Heart right ventricle (tissue), 16 donors: Measurements from ENCODE around the gene SIRT7. TPM values are rescaled to one million over a fixed set of nuclear protein-coding genes. Genes with fewer than 3 reads are reported as not detected.

Experiments
- ATAC-seq, 8 donors: fragments of 200-7000 bp; cut with Tn5 transposase; one replicate each; pipeline ENCODE4 v1.9.1; 2020; ENCODE audit warnings: mild to moderate bottlenecking in 8 of 8, moderate library complexity in 8 of 8, moderate number of reproducible peaks in 1 of 8
- DNase-seq, 2 donors: peaks; one replicate each; pipeline ENCODE4 v3.0.0-alpha.2; 2020
- H3K27ac ChIP-seq, 10 donors: fragments of 200-600 bp; sonication (generic) in 2 of 10; one replicate each; pipeline versions ENCODE4 v1.5.0 to v1.8.0; 2020 to 2022; ENCODE audit warnings: mild to moderate bottlenecking in 3 of 10
- H3K27me3 ChIP-seq, 7 donors: fragments of 200-600 bp; one replicate each; pipeline ENCODE4 v1.8.0; 2021 to 2022; ENCODE audit warnings: mild to moderate bottlenecking in 2 of 7
- H3K36me3 ChIP-seq, 9 donors: fragments of 200-600 bp; sonication (generic) in 1 of 9; one replicate each; pipeline versions ENCODE4 v1.5.0 to v1.8.0; 2020 to 2022; ENCODE audit warnings: mild to moderate bottlenecking in 2 of 9
- H3K4me1 ChIP-seq, 9 donors: fragments of 200-600 bp; sonication (generic) in 1 of 9; one replicate each; pipeline versions ENCODE4 v1.5.0 to v1.8.0; 2020 to 2022; ENCODE audit warnings: mild to moderate bottlenecking in 4 of 9
- H3K4me3 ChIP-seq, 10 donors: fragments of 200-600 bp; sonication (generic) in 2 of 10; one replicate each; pipeline versions ENCODE4 v1.5.0 to v1.8.0; 2020 to 2022; ENCODE audit warnings: mild to moderate bottlenecking in 7 of 10, moderate library complexity in 2 of 10
- H3K9me3 ChIP-seq, 11 donors: fragments of 200-600 bp in 10 of 11; sonication (generic) in 2 of 11; one replicate each; pipeline versions ENCODE4 v1.5.0 to v1.8.0; 2013 to 2022; ENCODE audit warnings: mild to moderate bottlenecking in 2 of 11, control low read depth in 1 of 11, moderate library complexity in 1 of 11
- CTCF ChIP-seq, 9 donors: fragments of 200-600 bp; sonication (generic) in 2 of 9; IDR thresholded peaks; one replicate each; pipeline versions ENCODE4 v1.5.0 to v1.8.0; 2021 to 2022; ENCODE audit warnings: antibody characterized with exemption in 9 of 9, mild to moderate bottlenecking in 5 of 9, moderate library complexity in 1 of 9
- WGBS, 2 donors: extraction: QIAGEN DNeasy Blood & Tissue Kit; methylation state at CpG; one replicate each; pipeline ENCODE4 v1.1.7; 2013; ENCODE audit warnings: inconsistent platforms in 1 of 2; 5-methylcytosine and 5-hydroxymethylcytosine counted together
- intact Hi-C, 10 donors: fragments of 100-400 bp; cut with DNase I; formaldehyde crosslinking; loops; one replicate each; pipeline versions ENCODE4 v1.11.1 to v1.14.2; 2022
- polyA plus RNA-seq, 2 donors: library from polyadenylated mRNA; stranded (reverse); fragments of 200-250 nt; gene quantifications; one replicate each; pipeline ENCODE4 v1.2.3, GENCODE V29; 2013
- total RNA-seq, 10 donors: library from RNA; stranded (reverse); fragmentation: NEBNext Ultra II Directional in 3 of 10; extraction: Animal tissue kit (Norgen Biotek cat#: 25700) in 3 of 10; gene quantifications; one replicate each; pipeline versions ENCODE4 v1.2.1 to v1.2.4, GENCODE V29; 2021 to 2023
- donor health status: Arrhythmogenic right ventricular cardiomyopathy.
- donor health status: ischemic (EF 13 %, LVEDD 7.1; RV severe dilation, severe dysfunction).
- donor health status: healthy with polysubstance abuse.
- donor health status: DM: no; HTN: yes; CAD: no.
- donor health status: DM: no; HTN: no; CAD: no.
- donor health status: ischemic (EF 25% LVEDD 6.9; RV normal size, moderate dysfunction).
- donor health status: ischemic (EF 25% LVEDD 5.7; RV mildly dilated, moderate dysfunction).
- donor health status: healthy.
- donor health status: DM: yes; HTN: yes; CAD: no.
- donor health status: Ischemic cardiomyopathy.
- donor health status: ischemic (EF 35%, LVEDD 5.7; RV mildly dilated, moderate dysfunction).
- donor health status: nonischemic (EF 11% LVEDD 7.7; RV severe dilation, severe dysfunction).
- donor health status: DM: yes; HTN: yes; CAD: no.
- donor health status: PGD.
- donor health status: ischemic (EF 29% LVEDD 5.4; RV normal size, mild dysfunction).
- donor health status: nonischemic (EF 23%, LVEDD 6.1; RV moderate dilation, normal function).

The SIRT7 gene
- total and polyA plus RNA-seq, 12 donors = 4.4 to 15.7 (median 6.2) TPM

DNA sequence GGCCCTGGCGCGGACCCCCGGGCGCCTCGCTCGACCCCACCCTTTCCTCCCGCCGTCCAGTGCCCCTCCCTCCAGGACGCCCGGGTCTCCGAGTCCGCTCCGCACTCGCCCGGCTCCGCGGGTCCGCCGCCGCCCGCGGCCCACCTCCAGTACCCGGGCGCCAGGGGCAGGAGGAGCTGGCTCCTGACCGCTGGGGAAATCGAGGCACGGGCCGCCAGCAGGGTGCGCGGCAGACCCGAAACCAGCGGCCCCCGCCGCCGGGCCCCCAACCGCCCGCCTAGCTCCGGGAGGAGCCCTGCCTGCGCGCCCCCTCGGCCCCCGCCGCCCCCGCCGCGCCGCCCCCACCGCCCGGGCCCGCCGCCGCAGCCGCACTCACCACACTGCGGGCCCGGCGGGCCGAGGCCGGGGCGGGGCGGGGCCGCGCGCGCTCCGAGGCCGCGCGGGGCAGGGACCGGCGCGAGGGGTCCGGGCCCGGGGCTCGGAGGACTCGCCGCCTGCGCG is 9.2 kb upstream of the SIRT7 start:
- intact Hi-C loops = no loop called here
- DNase-seq (no peak), ATAC-seq (peak in 3 of 8 donors; percentile 0 to 6 (median 2))
- no peak for TF ChIP-seq CTCF (IDR thresholded peaks at IDR 0.05)
- Histone ChIP-seq H3K27ac (peak overlapping the region; percentile 78 to 98 (median 96)), H3K4me3 (peak overlapping the region; percentile 82 to 97 (median 94)), H3K4me1 (peaks cover 29 to 56% (median 53%) of the 10 kb centered on the region in 9 donors), H3K36me3 (peaks cover 0 to 8% (median 6%) of the 10 kb centered on the region in 9 donors), H3K27me3 (peaks cover 0 to 37% (median 4%) of the 10 kb centered on the region in 7 donors), H3K9me3 (no peaks in the 10 kb centered on the region)
- WGBS, 2 donors = 0 to 1% methylated on average over 52 to 78 of the region's 78 CpGs

- TF ChIP-seq CTCF (IDR thresholded peaks at IDR 0.05) = no peak
- peak overlapping the region; percentile 78 to 98 (median 96) for H3K27ac ChIP-seq
Observed at GRCh38 chr17:81926451-81927151, 8.6 kb upstream of the SIRT7 start.

GRCh38 chr17:81925860-81926450 is 8.0 kb upstream of the SIRT7 start:
- intact Hi-C loops = no loop called here
- peaks cover 0 to 26% (median 0%) of the 10 kb centered on the region in 7 donors for H3K27me3 ChIP-seq
- peaks cover 0 to 20% (median 10%) of the 10 kb centered on the region in 9 donors for H3K36me3 ChIP-seq
- 60 to 67% methylated on average over 10 of the region's 10 CpGs for WGBS, 2 donors
- TF ChIP-seq CTCF (IDR thresholded peaks at IDR 0.05) = no peak
- peaks cover 29 to 69% (median 53%) of the 10 kb centered on the region in 9 donors for H3K4me1 ChIP-seq
- no peak for ATAC-seq
- H3K27ac ChIP-seq = peak overlapping the region in 9 of 10 donors; percentile 93 to 98 (median 96)
- peak overlapping the region; percentile 82 to 97 (median 94) for H3K4me3 ChIP-seq
- no peaks in the 10 kb centered on the region for H3K9me3 ChIP-seq
- no peak for DNase-seq

More at GRCh38 chr17:81926451-81927151, 8.6 kb upstream of the SIRT7 start:
- peaks cover 0 to 14% (median 10%) of the 10 kb centered on the region in 9 donors for H3K36me3 ChIP-seq
- peaks cover 29 to 62% (median 53%) of the 10 kb centered on the region in 9 donors for H3K4me1 ChIP-seq
- H3K27me3 ChIP-seq = peaks cover 0 to 33% (median 3%) of the 10 kb centered on the region in 7 donors
- DNase-seq (peak; percentile 78 to 85), ATAC-seq (peak; percentile 30 to 74 (median 66))
- WGBS, 2 donors = 1% methylated on average over 41 to 46 of the region's 46 CpGs
- no peaks in the 10 kb centered on the region for H3K9me3 ChIP-seq
- H3K4me3 ChIP-seq = peak overlapping the region; percentile 82 to 97 (median 94)
- intact Hi-C loops = no loop called here
